ENCODE results near the gene DUSP5.

The DUSP5 gene

DNA sequence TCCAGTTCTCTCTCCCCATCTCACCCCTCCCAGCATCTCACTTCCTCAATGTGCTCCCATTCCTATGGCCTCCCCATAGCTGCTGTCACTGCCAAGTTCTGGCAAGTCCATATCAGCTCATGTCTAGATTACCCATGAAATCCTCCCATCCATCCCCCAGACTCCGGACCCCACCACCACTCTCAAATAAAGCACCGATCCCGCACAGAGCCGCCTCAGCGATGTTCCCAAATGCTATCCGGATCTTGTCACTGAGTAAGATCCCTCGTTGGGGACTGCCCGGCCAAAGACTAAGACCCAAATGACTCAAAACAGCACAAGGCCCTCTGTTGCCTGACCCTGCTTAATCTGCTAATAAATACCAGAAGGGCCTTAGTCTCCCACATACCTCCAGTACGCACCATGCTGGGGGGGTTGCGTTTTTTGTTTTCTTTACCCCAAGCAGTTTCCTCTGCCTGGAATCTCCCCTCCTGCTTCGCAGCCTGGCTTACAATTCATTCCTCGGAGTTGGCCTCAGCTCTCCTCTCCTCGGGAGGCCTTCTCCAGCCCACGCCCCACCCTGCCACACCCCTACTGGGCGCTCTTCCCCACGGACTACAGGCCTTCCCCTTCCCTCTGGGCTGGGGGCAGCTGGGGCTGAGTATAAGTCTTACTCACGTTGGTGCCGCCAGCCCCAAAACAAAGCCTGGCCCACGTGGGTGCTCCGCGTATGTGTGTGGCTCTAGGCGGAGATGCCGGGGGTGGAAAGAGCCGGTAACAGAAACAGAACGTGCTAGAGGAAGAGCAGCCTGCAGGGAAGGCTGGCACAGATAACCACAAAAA lies 1.8 kb upstream of the DUSP5 start (continued):
- TF ChIP-seq, protein P1, sequence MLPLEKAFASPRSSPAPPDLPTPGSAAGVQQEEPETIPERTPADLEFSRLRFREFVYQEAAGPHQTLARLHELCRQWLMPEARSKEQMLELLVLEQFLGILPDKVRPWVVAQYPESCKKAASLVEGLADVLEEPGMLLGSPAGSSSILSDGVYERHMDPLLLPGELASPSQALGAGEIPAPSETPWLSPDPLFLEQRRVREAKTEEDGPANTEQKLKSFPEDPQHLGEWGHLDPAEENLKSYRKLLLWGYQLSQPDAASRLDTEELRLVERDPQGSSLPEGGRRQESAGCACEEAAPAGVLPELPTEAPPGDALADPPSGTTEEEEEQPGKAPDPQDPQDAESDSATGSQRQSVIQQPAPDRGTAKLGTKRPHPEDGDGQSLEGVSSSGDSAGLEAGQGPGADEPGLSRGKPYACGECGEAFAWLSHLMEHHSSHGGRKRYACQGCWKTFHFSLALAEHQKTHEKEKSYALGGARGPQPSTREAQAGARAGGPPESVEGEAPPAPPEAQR (tag by site-specific recombination; IDR thresholded peaks at IDR 0.05): no peak
- TF ChIP-seq ZNF341 (tag by site-specific recombination; IDR thresholded peaks at IDR 0.05; ENCODE audit: low read depth) (peak; percentile 84), SP2 (tag by site-specific recombination; IDR thresholded peaks at IDR 0.05) (peak; percentile 15; the same call in 1 of the 2 replicates), ZXDB (tag by site-specific recombination; IDR thresholded peaks at IDR 0.05) (no peak), ZNF221 (tag by site-specific recombination; IDR thresholded peaks at IDR 0.05; ENCODE audit: borderline replicate concordance) (no peak), GFI1B (tag by site-specific recombination; IDR thresholded peaks at IDR 0.05) (no peak), ZNF202 (tag by site-specific recombination; IDR thresholded peaks at IDR 0.05; ENCODE audit: borderline replicate concordance) (no peak), HOXA7 (CRISPR knock-in tag; IDR thresholded peaks at IDR 0.05; ENCODE audit: borderline replicate concordance) (no peak), ZFP69B (tag by site-specific recombination; IDR thresholded peaks at IDR 0.05) (no peak), ZBTB48 (tag by site-specific recombination; IDR thresholded peaks at IDR 0.05) (no peak), ZNF366 (tag by site-specific recombination; conservative IDR thresholded peaks at IDR 0.05) (no peak), ZBTB20 (tag by site-specific recombination; IDR thresholded peaks at IDR 0.05) (peak; percentile 18; the same call in 1 of the 2 replicates), ZNF658 (tag by site-specific recombination; IDR thresholded peaks at IDR 0.05) (no peak), GLIS1 (tag by site-specific recombination; IDR thresholded peaks at IDR 0.05) (peak; percentile 100), KLF1 (tag by site-specific recombination; IDR thresholded peaks at IDR 0.05) (peak; percentile 92), KLF9 (tag by site-specific recombination; IDR thresholded peaks at IDR 0.05; ENCODE audit: low read depth) (peak; percentile 66)
- TF ChIP-seq, protein P2, sequence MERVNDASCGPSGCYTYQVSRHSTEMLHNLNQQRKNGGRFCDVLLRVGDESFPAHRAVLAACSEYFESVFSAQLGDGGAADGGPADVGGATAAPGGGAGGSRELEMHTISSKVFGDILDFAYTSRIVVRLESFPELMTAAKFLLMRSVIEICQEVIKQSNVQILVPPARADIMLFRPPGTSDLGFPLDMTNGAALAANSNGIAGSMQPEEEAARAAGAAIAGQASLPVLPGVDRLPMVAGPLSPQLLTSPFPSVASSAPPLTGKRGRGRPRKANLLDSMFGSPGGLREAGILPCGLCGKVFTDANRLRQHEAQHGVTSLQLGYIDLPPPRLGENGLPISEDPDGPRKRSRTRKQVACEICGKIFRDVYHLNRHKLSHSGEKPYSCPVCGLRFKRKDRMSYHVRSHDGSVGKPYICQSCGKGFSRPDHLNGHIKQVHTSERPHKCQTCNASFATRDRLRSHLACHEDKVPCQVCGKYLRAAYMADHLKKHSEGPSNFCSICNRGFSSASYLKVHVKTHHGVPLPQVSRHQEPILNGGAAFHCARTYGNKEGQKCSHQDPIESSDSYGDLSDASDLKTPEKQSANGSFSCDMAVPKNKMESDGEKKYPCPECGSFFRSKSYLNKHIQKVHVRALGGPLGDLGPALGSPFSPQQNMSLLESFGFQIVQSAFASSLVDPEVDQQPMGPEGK (tag by site-specific recombination; IDR thresholded peaks at IDR 0.05): peak; percentile 61
- TF ChIP-seq, protein P3, sequence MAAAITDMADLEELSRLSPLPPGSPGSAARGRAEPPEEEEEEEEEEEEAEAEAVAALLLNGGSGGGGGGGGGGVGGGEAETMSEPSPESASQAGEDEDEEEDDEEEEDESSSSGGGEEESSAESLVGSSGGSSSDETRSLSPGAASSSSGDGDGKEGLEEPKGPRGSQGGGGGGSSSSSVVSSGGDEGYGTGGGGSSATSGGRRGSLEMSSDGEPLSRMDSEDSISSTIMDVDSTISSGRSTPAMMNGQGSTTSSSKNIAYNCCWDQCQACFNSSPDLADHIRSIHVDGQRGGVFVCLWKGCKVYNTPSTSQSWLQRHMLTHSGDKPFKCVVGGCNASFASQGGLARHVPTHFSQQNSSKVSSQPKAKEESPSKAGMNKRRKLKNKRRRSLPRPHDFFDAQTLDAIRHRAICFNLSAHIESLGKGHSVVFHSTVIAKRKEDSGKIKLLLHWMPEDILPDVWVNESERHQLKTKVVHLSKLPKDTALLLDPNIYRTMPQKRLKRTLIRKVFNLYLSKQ (tag by site-specific recombination; IDR thresholded peaks at IDR 0.05; ENCODE audit: borderline replicate concordance): no peak
- TF ChIP-seq, protein P4, sequence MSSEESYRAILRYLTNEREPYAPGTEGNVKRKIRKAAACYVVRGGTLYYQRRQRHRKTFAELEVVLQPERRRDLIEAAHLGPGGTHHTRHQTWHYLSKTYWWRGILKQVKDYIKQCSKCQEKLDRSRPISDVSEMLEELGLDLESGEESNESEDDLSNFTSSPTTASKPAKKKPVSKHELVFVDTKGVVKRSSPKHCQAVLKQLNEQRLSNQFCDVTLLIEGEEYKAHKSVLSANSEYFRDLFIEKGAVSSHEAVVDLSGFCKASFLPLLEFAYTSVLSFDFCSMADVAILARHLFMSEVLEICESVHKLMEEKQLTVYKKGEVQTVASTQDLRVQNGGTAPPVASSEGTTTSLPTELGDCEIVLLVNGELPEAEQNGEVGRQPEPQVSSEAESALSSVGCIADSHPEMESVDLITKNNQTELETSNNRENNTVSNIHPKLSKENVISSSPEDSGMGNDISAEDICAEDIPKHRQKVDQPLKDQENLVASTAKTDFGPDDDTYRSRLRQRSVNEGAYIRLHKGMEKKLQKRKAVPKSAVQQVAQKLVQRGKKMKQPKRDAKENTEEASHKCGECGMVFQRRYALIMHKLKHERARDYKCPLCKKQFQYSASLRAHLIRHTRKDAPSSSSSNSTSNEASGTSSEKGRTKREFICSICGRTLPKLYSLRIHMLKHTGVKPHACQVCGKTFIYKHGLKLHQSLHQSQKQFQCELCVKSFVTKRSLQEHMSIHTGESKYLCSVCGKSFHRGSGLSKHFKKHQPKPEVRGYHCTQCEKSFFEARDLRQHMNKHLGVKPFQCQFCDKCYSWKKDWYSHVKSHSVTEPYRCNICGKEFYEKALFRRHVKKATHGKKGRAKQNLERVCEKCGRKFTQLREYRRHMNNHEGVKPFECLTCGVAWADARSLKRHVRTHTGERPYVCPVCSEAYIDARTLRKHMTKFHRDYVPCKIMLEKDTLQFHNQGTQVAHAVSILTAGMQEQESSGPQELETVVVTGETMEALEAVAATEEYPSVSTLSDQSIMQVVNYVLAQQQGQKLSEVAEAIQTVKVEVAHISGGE (tag by site-specific recombination; conservative IDR thresholded peaks at IDR 0.05; ENCODE audit: low read depth): no peak
- TF ChIP-seq, protein P5, sequence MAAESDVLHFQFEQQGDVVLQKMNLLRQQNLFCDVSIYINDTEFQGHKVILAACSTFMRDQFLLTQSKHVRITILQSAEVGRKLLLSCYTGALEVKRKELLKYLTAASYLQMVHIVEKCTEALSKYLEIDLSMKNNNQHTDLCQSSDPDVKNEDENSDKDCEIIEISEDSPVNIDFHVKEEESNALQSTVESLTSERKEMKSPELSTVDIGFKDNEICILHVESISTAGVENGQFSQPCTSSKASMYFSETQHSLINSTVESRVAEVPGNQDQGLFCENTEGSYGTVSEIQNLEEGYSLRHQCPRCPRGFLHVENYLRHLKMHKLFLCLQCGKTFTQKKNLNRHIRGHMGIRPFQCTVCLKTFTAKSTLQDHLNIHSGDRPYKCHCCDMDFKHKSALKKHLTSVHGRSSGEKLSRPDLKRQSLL (tag by site-specific recombination; IDR thresholded peaks at IDR 0.05): peak; percentile 39; the same call in 1 of the 2 replicates
